Measurements from ENCODE around the gene RHBDF1.

- TF ChIP-seq, protein P1, sequence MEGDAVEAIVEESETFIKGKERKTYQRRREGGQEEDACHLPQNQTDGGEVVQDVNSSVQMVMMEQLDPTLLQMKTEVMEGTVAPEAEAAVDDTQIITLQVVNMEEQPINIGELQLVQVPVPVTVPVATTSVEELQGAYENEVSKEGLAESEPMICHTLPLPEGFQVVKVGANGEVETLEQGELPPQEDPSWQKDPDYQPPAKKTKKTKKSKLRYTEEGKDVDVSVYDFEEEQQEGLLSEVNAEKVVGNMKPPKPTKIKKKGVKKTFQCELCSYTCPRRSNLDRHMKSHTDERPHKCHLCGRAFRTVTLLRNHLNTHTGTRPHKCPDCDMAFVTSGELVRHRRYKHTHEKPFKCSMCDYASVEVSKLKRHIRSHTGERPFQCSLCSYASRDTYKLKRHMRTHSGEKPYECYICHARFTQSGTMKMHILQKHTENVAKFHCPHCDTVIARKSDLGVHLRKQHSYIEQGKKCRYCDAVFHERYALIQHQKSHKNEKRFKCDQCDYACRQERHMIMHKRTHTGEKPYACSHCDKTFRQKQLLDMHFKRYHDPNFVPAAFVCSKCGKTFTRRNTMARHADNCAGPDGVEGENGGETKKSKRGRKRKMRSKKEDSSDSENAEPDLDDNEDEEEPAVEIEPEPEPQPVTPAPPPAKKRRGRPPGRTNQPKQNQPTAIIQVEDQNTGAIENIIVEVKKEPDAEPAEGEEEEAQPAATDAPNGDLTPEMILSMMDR (IDR thresholded peaks at IDR 0.05): no peak
- TF ChIP-seq POLR2A (IDR thresholded peaks at IDR 0.05) (no peak), POLR2AphosphoS5 (IDR thresholded peaks at IDR 0.05; ENCODE audit: insufficient read depth in 1 of 2, low read depth in 1 of 2) (no peak)
Measured at GRCh38 chr16:62283-62967, 10.0 kb downstream of the RHBDF1 start.
